Measurements from ENCODE around the gene MRM2. TPM values are rescaled to one million over a fixed set of nuclear protein-coding genes. Genes with fewer than 3 reads are reported as not detected.

MRM2 gene
- total RNA-seq, 1 experiment from 2014 or later, result 38.9 TPM

GRCh38 chr7:2249744-2250323, 7.8 kb upstream of the MRM2 start (continued):
- TF ChIP-seq AFF4 (CRISPR knock-in tag; IDR thresholded peaks at IDR 0.05; ENCODE audit: borderline replicate concordance) (no peak), ZBTB43 (CRISPR knock-in tag; IDR thresholded peaks at IDR 0.05) (no peak), FOXP1 (CRISPR knock-in tag; IDR thresholded peaks at IDR 0.05; ENCODE audit: borderline replicate concordance) (no peak), CREM (CRISPR knock-in tag; IDR thresholded peaks at IDR 0.05) (no peak), USF2 (CRISPR knock-in tag; IDR thresholded peaks at IDR 0.05) (no peak)

GRCh38 chr7:2248984-2249694, 7.1 kb upstream of the MRM2 start:
- peaks cover 19% of the 10 kb centered on the region for H3K36me3 Mint-ChIP-seq
- no peaks in the 10 kb centered on the region for H3K9me3 Mint-ChIP-seq
- DNase-seq (ENCODE audit: low spot score) (no peak), ATAC-seq (no peak)
- no peaks in the 10 kb centered on the region for H3K27me3 Mint-ChIP-seq (ENCODE audit: low read depth)
- ChIA-PET CTCF (interaction anchor here (0.6 to 2.1 kb wide), 3 partner anchors 32 to 1088 kb away, joined by 3 to 23 read pairs (median 10); no protein-coding TSS in a partner anchor), POLR2A (interaction anchor here (0.6 kb wide), 2 partner anchors 15 to 62 kb away, joined by 3 to 4 read pairs; no protein-coding TSS in a partner anchor)
- no peak overlapping the region for H3K4me3 Mint-ChIP-seq
- TF ChIP-seq ZSCAN18 (CRISPR knock-in tag; IDR thresholded peaks at IDR 0.05) (no peak), ESRRA (CRISPR knock-in tag; IDR thresholded peaks at IDR 0.05; ENCODE audit: borderline replicate concordance) (no peak), NR2C2 (CRISPR knock-in tag; IDR thresholded peaks at IDR 0.05) (no peak), ZMAT4 (CRISPR knock-in tag; IDR thresholded peaks at IDR 0.05) (no peak), PRRX2 (CRISPR knock-in tag; IDR thresholded peaks at IDR 0.05) (no peak), NR1H2 (CRISPR knock-in tag; IDR thresholded peaks at IDR 0.05) (no peak), PRDM15 (CRISPR knock-in tag; IDR thresholded peaks at IDR 0.05) (no peak), USF2 (CRISPR knock-in tag; IDR thresholded peaks at IDR 0.05) (no peak), PREB (CRISPR knock-in tag; IDR thresholded peaks at IDR 0.05; ENCODE audit: borderline replicate concordance) (no peak), ETV6 (CRISPR knock-in tag; IDR thresholded peaks at IDR 0.05) (no peak)
- peaks cover 6% of the 10 kb centered on the region; the same call in 1 of the 2 replicates for H3K4me1 Mint-ChIP-seq
- H3K27ac Mint-ChIP-seq, result peak overlapping the region; percentile 68; the same call in 1 of the 2 replicates

Data from WTC11 (cell line).